Nephron progenitor cell (in vitro differentiated cells): ENCODE results near the gene TRIM34.
A peak's percentile ranks its signal among the peaks of the same experiment; 100 is the strongest.
"Not testable (repeated sequence)": the region's sequence is repeated elsewhere in the genome, so short reads cannot be mapped to it uniquely, and the experiment has no call there.

Experiments
- DNase-seq: peaks from one replicate; pipeline ENCODE4 v3.0.0; 2021
- H3K27ac Mint-ChIP-seq: 2 replicates; pipeline ENCODE4 v1.8.0; 2021; ENCODE audit warnings: mild to moderate bottlenecking, moderate library complexity, mixed read lengths
- H3K27me3 Mint-ChIP-seq: 2 replicates; pipeline ENCODE4 v1.8.0; 2021; ENCODE audit warnings: mild to moderate bottlenecking, low read depth, mixed read lengths; ENCODE audit not compliant: poor library complexity
- H3K36me3 Mint-ChIP-seq: 2 replicates; pipeline ENCODE4 v1.8.0; 2021; ENCODE audit warnings: low read depth, mixed read lengths
- H3K4me1 Mint-ChIP-seq: 2 replicates; pipeline ENCODE4 v1.8.0; 2021; ENCODE audit warnings: mixed read lengths
- H3K4me3 Mint-ChIP-seq: 2 replicates; pipeline ENCODE4 v1.8.0; 2021; ENCODE audit warnings: mild to moderate bottlenecking, moderate library complexity, mixed read lengths
- H3K9me3 Mint-ChIP-seq: 2 replicates; pipeline ENCODE4 v1.8.0; 2021; ENCODE audit warnings: mild to moderate bottlenecking, moderate library complexity, mixed read lengths
- CTCF ChIP-seq: fragments of 200-600 bp; sonication (generic); IDR thresholded peaks from 2 replicates; pipeline ENCODE4 v1.5.0; 2021; ENCODE audit warnings: antibody characterized with exemption

Gene TRIM34, protein sequence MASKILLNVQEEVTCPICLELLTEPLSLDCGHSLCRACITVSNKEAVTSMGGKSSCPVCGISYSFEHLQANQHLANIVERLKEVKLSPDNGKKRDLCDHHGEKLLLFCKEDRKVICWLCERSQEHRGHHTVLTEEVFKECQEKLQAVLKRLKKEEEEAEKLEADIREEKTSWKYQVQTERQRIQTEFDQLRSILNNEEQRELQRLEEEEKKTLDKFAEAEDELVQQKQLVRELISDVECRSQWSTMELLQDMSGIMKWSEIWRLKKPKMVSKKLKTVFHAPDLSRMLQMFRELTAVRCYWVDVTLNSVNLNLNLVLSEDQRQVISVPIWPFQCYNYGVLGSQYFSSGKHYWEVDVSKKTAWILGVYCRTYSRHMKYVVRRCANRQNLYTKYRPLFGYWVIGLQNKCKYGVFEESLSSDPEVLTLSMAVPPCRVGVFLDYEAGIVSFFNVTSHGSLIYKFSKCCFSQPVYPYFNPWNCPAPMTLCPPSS

DNA sequence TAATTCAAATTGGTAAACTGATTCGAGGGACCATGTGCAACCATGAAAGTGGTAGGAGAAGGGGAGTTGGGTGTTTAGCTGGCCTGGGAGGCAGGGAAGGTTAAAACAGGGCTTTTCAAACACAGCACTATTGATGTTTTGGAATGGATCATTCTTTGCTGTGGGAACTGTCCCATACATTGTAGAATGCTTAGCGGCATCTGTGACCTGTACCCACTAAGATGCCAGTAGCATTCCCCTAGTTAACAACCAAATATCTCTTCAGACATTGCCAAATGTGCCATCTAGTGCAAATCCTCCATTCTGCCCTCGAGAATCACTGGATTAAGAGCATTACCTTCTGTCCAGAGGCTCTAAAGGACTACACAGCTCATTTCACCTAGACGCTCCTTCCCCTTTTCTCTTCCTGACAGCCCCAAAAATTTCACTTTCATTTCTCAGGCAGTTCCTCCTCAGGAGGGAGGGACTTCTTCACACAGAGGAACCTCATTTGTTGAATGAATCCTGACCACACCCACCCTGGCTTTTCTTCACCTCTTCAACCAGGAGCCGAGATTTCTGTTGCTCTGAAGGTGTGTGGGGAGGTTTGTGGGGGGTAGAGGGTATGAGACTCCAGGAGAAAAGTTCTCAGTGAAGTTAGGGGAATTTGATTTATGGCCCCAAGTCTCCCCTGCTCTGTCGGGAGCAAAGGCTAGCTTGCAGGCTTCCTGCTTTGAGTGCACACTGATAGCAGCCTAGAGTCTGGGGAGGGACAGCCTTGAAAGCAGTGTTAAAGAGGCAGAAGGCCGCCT is at the start of gene TRIM34:
Gene TRIM34 (plus strand): TSS at position 513 of the 791 bp plus-strand sequence. CDS start 7,331 bp downstream, outside the sequence.
- H3K27ac Mint-ChIP-seq: peak within 1 kb of the TSS; percentile 36
- peak; percentile 11 for DNase-seq
- peaks cover 32% of the 10 kb centered on the region for H3K4me1 Mint-ChIP-seq

DNA sequence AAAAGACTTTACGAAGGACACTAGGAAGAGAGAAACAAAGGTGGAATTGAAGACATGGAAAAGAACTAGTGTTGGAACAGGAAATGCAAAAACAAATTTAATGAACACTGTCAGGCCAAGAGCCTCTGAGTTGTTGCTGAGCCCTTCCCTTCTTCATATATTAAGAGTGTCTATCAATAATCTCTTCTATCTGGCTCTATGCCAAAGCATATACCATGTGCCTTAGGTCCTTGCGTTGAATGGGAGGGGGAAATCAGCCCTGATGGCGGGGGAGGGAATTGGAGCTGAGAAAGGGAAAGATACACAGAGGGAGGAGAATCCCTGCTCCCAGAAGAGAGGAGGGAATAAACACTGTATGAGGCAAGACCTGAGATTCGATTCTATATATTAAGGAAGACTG is 49.6 kb upstream of the TRIM34 start:
- Mint-ChIP-seq H3K27ac (no peak overlapping the region), H3K9me3 (no peaks in the 10 kb centered on the region), H3K27me3 (no peaks in the 10 kb centered on the region), H3K4me3 (no peak overlapping the region), H3K4me1 (no peaks in the 10 kb centered on the region), H3K36me3 (no peaks in the 10 kb centered on the region)
- no peak for TF ChIP-seq CTCF
- DNase-seq: no peak

More for the DNA sequence above, at the start of gene TRIM34:
- Mint-ChIP-seq H3K27me3 (peaks cover 7% of the 10 kb centered on the region), H3K4me3 (peak within 1 kb of the TSS; percentile 68), H3K36me3 (no peaks in the 10 kb centered on the region), H3K9me3 (no peaks in the 10 kb centered on the region)
- no peak for TF ChIP-seq CTCF

- Mint-ChIP-seq H3K9me3 (no peaks in the 10 kb centered on the region), H3K27me3 (no peaks in the 10 kb centered on the region), H3K4me3 (no peak overlapping the region), H3K27ac (no peak overlapping the region), H3K4me1 (no peaks in the 10 kb centered on the region), H3K36me3 (no peaks in the 10 kb centered on the region)
- TF ChIP-seq CTCF: no peak
- DNase-seq: no peak
Observed at GRCh38 chr11:5577101-5577500, 47.7 kb upstream of the TRIM34 start.

GRCh38 chr11:5580577-5580976 is 44.2 kb upstream of the TRIM34 start, which contains the start of gene OR52B6:
OR52B6 (plus strand) TSS chr11:5580877; CDS start chr11:5580877, 0 bp downstream.
- Mint-ChIP-seq H3K36me3 (no peaks in the 10 kb centered on the region), H3K4me3 (no peak within 1 kb of the TSS), H3K27me3 (no peaks in the 10 kb centered on the region), H3K27ac (no peak within 1 kb of the TSS), H3K9me3 (no peaks in the 10 kb centered on the region), H3K4me1 (no peaks in the 10 kb centered on the region)
- no peak for DNase-seq
- TF ChIP-seq CTCF: no peak

GRCh38 chr11:5581014-5581413 is 43.8 kb upstream of the TRIM34 start:
- H3K9me3 Mint-ChIP-seq: no peaks in the 10 kb centered on the region
- no peaks in the 10 kb centered on the region for H3K27me3 Mint-ChIP-seq
- DNase-seq: no peak
- H3K36me3 Mint-ChIP-seq: no peaks in the 10 kb centered on the region
- H3K4me3 Mint-ChIP-seq: no peak overlapping the region
- H3K4me1 Mint-ChIP-seq: no peaks in the 10 kb centered on the region
- no peak for TF ChIP-seq CTCF
- no peak overlapping the region for H3K27ac Mint-ChIP-seq

DNA sequence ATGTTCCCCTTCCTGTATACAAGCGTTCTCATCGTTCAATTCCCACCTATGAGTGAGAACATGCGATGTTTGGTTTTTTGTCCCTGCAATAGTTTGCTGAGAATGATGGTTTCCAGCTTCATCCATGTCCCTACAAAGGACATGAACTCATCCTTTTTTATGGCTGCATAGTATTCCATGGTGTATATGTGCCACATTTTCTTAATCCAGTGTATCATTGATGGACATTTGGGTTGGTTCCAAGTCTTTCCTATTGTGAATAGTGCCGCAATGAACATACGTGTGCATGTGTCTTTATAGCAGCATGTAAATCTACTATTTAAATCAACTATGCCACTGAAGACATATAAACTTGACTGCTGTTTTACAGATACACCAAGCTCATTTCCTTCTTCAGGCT is 40.3 kb upstream of the TRIM34 start:
- H3K9me3 Mint-ChIP-seq, H3K4me1 Mint-ChIP-seq, DNase-seq, H3K36me3 Mint-ChIP-seq, H3K27ac Mint-ChIP-seq, H3K4me3 Mint-ChIP-seq, H3K27me3 Mint-ChIP-seq: not testable (repeated sequence)

- H3K9me3 Mint-ChIP-seq, H3K27ac Mint-ChIP-seq: not testable (repeated sequence)
Observed at GRCh38 chr11:5589906-5590305, 34.9 kb upstream of the TRIM34 start.

More at GRCh38 chr11:5589906-5590305, 34.9 kb upstream of the TRIM34 start:
- H3K4me3 Mint-ChIP-seq, H3K27me3 Mint-ChIP-seq, H3K4me1 Mint-ChIP-seq, DNase-seq, H3K36me3 Mint-ChIP-seq: not testable (repeated sequence)
